ENCODE data around the gene BMPR1B.

BMPR1B gene

GRCh38 chr4:94762326-94762725, 4.6 kb downstream of the BMPR1B start:
- Histone ChIP-seq H3K4me3 (ENCODE audit: insufficient read depth, low read depth, low read length) (no peak overlapping the region), H3K36me3 (ENCODE audit: control insufficient read depth, insufficient read depth, low read length) (no peaks in the 10 kb centered on the region), H3K9me3 (ENCODE audit: control insufficient read depth, low read length) (no peaks in the 10 kb centered on the region), H3K4me1 (ENCODE audit: control insufficient read depth, insufficient read depth, low read length) (no peaks in the 10 kb centered on the region), H3K27ac (ENCODE audit: insufficient read depth, low read depth, low read length, poor library complexity, severe bottlenecking) (no peak overlapping the region), H3K27me3 (ENCODE audit: control insufficient read depth, insufficient read depth, low read length, poor library complexity, severe bottlenecking) (peaks cover 36% of the 10 kb centered on the region)
- 87 to 96% methylated on average over 4 of the region's 4 CpGs for WGBS, 2 experiments

GRCh38 chr4:94763005-94763404, 5.2 kb downstream of the BMPR1B start:
- WGBS, 2 experiments: 82 to 94% methylated on average over 4 of the region's 4 CpGs
- Histone ChIP-seq H3K9me3 (ENCODE audit: control insufficient read depth, low read length) (no peaks in the 10 kb centered on the region), H3K4me1 (ENCODE audit: control insufficient read depth, insufficient read depth, low read length) (no peaks in the 10 kb centered on the region), H3K27me3 (ENCODE audit: control insufficient read depth, insufficient read depth, low read length, poor library complexity, severe bottlenecking) (peaks cover 30% of the 10 kb centered on the region), H3K27ac (ENCODE audit: insufficient read depth, low read depth, low read length, poor library complexity, severe bottlenecking) (no peak overlapping the region), H3K36me3 (ENCODE audit: control insufficient read depth, insufficient read depth, low read length) (no peaks in the 10 kb centered on the region), H3K4me3 (ENCODE audit: insufficient read depth, low read depth, low read length) (no peak overlapping the region)

GRCh38 chr4:94763500-94763899, 5.7 kb downstream of the BMPR1B start:
- peaks cover 25% of the 10 kb centered on the region for H3K27me3 ChIP-seq (ENCODE audit: control insufficient read depth, insufficient read depth, low read length, poor library complexity, severe bottlenecking)
- WGBS, 2 experiments: 94 to 100% methylated on average over 1 to 3 of the region's 3 CpGs
- no peaks in the 10 kb centered on the region for H3K36me3 ChIP-seq (ENCODE audit: control insufficient read depth, insufficient read depth, low read length)
- no peaks in the 10 kb centered on the region for H3K4me1 ChIP-seq (ENCODE audit: control insufficient read depth, insufficient read depth, low read length)
- no peak overlapping the region for H3K27ac ChIP-seq (ENCODE audit: insufficient read depth, low read depth, low read length, poor library complexity, severe bottlenecking)
- no peaks in the 10 kb centered on the region for H3K9me3 ChIP-seq (ENCODE audit: control insufficient read depth, low read length)
- no peak overlapping the region for H3K4me3 ChIP-seq (ENCODE audit: insufficient read depth, low read depth, low read length)

GRCh38 chr4:94764069-94764468, 6.3 kb downstream of the BMPR1B start:
- H3K27me3 ChIP-seq (ENCODE audit: control insufficient read depth, insufficient read depth, low read length, poor library complexity, severe bottlenecking): peaks cover 19% of the 10 kb centered on the region
- H3K4me1 ChIP-seq (ENCODE audit: control insufficient read depth, insufficient read depth, low read length): no peaks in the 10 kb centered on the region
- no peak overlapping the region for H3K27ac ChIP-seq (ENCODE audit: insufficient read depth, low read depth, low read length, poor library complexity, severe bottlenecking)
- WGBS, 2 experiments: 82 to 88% methylated on average over 2 of the region's 2 CpGs
- no peaks in the 10 kb centered on the region for H3K9me3 ChIP-seq (ENCODE audit: control insufficient read depth, low read length)
- no peak overlapping the region for H3K4me3 ChIP-seq (ENCODE audit: insufficient read depth, low read depth, low read length)
- no peaks in the 10 kb centered on the region for H3K36me3 ChIP-seq (ENCODE audit: control insufficient read depth, insufficient read depth, low read length)

- H3K9me3 ChIP-seq (ENCODE audit: control insufficient read depth, low read length): no peaks in the 10 kb centered on the region
- WGBS, 2 experiments: 87% methylated on average over 3 of the region's 3 CpGs; no CpG with 5 or more reads in 1 of the 2 experiments
- no peak overlapping the region for H3K27ac ChIP-seq (ENCODE audit: insufficient read depth, low read depth, low read length, poor library complexity, severe bottlenecking)
- no peaks in the 10 kb centered on the region for H3K4me1 ChIP-seq (ENCODE audit: control insufficient read depth, insufficient read depth, low read length)
- H3K36me3 ChIP-seq (ENCODE audit: control insufficient read depth, insufficient read depth, low read length): no peaks in the 10 kb centered on the region
- no peak overlapping the region for H3K4me3 ChIP-seq (ENCODE audit: insufficient read depth, low read depth, low read length)
- H3K27me3 ChIP-seq (ENCODE audit: control insufficient read depth, insufficient read depth, low read length, poor library complexity, severe bottlenecking): peaks cover 8% of the 10 kb centered on the region
Measured at GRCh38 chr4:94765174-94765573, 7.4 kb downstream of the BMPR1B start.

GRCh38 chr4:94765648-94766047, 7.9 kb downstream of the BMPR1B start:
- Histone ChIP-seq H3K36me3 (ENCODE audit: control insufficient read depth, insufficient read depth, low read length) (no peaks in the 10 kb centered on the region), H3K4me3 (ENCODE audit: insufficient read depth, low read depth, low read length) (no peak overlapping the region), H3K9me3 (ENCODE audit: control insufficient read depth, low read length) (no peaks in the 10 kb centered on the region), H3K4me1 (ENCODE audit: control insufficient read depth, insufficient read depth, low read length) (no peaks in the 10 kb centered on the region), H3K27me3 (ENCODE audit: control insufficient read depth, insufficient read depth, low read length, poor library complexity, severe bottlenecking) (peaks cover 3% of the 10 kb centered on the region), H3K27ac (ENCODE audit: insufficient read depth, low read depth, low read length, poor library complexity, severe bottlenecking) (no peak overlapping the region)
- WGBS, 2 experiments: 67 to 89% methylated on average over 3 to 4 of the region's 4 CpGs

GRCh38 chr4:94766856-94767255, 9.1 kb downstream of the BMPR1B start:
- 82 to 96% methylated on average over 2 to 3 of the region's 3 CpGs for WGBS, 2 experiments
- H3K4me1 ChIP-seq (ENCODE audit: control insufficient read depth, insufficient read depth, low read length): no peaks in the 10 kb centered on the region
- no peak overlapping the region for H3K27ac ChIP-seq (ENCODE audit: insufficient read depth, low read depth, low read length, poor library complexity, severe bottlenecking)
- H3K4me3 ChIP-seq (ENCODE audit: insufficient read depth, low read depth, low read length): no peak overlapping the region
- H3K36me3 ChIP-seq (ENCODE audit: control insufficient read depth, insufficient read depth, low read length): no peaks in the 10 kb centered on the region
- no peaks in the 10 kb centered on the region for H3K27me3 ChIP-seq (ENCODE audit: control insufficient read depth, insufficient read depth, low read length, poor library complexity, severe bottlenecking)
- H3K9me3 ChIP-seq (ENCODE audit: control insufficient read depth, low read length): no peaks in the 10 kb centered on the region

- Histone ChIP-seq H3K4me3 (ENCODE audit: insufficient read depth, low read depth, low read length) (no peak overlapping the region), H3K27me3 (ENCODE audit: control insufficient read depth, insufficient read depth, low read length, poor library complexity, severe bottlenecking) (no peaks in the 10 kb centered on the region), H3K27ac (ENCODE audit: insufficient read depth, low read depth, low read length, poor library complexity, severe bottlenecking) (no peak overlapping the region), H3K36me3 (ENCODE audit: control insufficient read depth, insufficient read depth, low read length) (no peaks in the 10 kb centered on the region), H3K4me1 (ENCODE audit: control insufficient read depth, insufficient read depth, low read length) (no peaks in the 10 kb centered on the region), H3K9me3 (ENCODE audit: control insufficient read depth, low read length) (no peaks in the 10 kb centered on the region)
- 100% methylated on average over 1 of the region's 1 CpG for WGBS, 2 experiments
Measured at GRCh38 chr4:94767446-94767845, 9.7 kb downstream of the BMPR1B start.

GRCh38 chr4:94782707-94783106, 25.0 kb downstream of the BMPR1B start:
- no peak overlapping the region for H3K4me3 ChIP-seq (ENCODE audit: insufficient read depth, low read depth, low read length)
- WGBS, 2 experiments: 0% methylated on average over 1 of the region's 1 CpG
- H3K4me1 ChIP-seq (ENCODE audit: control insufficient read depth, insufficient read depth, low read length): no peaks in the 10 kb centered on the region
- no peaks in the 10 kb centered on the region for H3K36me3 ChIP-seq (ENCODE audit: control insufficient read depth, insufficient read depth, low read length)
- H3K27me3 ChIP-seq (ENCODE audit: control insufficient read depth, insufficient read depth, low read length, poor library complexity, severe bottlenecking): no peaks in the 10 kb centered on the region
- no peak overlapping the region for H3K27ac ChIP-seq (ENCODE audit: insufficient read depth, low read depth, low read length, poor library complexity, severe bottlenecking)
- no peaks in the 10 kb centered on the region for H3K9me3 ChIP-seq (ENCODE audit: control insufficient read depth, low read length)

- WGBS, 2 experiments: 88 to 89% methylated on average over 4 of the region's 4 CpGs
- Histone ChIP-seq H3K4me1 (ENCODE audit: control insufficient read depth, insufficient read depth, low read length) (no peaks in the 10 kb centered on the region), H3K27me3 (ENCODE audit: control insufficient read depth, insufficient read depth, low read length, poor library complexity, severe bottlenecking) (no peaks in the 10 kb centered on the region), H3K27ac (ENCODE audit: insufficient read depth, low read depth, low read length, poor library complexity, severe bottlenecking) (no peak overlapping the region), H3K36me3 (ENCODE audit: control insufficient read depth, insufficient read depth, low read length) (no peaks in the 10 kb centered on the region), H3K4me3 (ENCODE audit: insufficient read depth, low read depth, low read length) (no peak overlapping the region), H3K9me3 (ENCODE audit: control insufficient read depth, low read length) (no peaks in the 10 kb centered on the region)
Measured at GRCh38 chr4:94791701-94792100, 33.9 kb downstream of the BMPR1B start.

- H3K4me3 ChIP-seq (ENCODE audit: insufficient read depth, low read depth, low read length): no peak overlapping the region
- H3K9me3 ChIP-seq (ENCODE audit: control insufficient read depth, low read length): no peaks in the 10 kb centered on the region
- WGBS, 2 experiments: 96 to 100% methylated on average over 3 of the region's 3 CpGs
- no peaks in the 10 kb centered on the region for H3K4me1 ChIP-seq (ENCODE audit: control insufficient read depth, insufficient read depth, low read length)
- H3K27me3 ChIP-seq (ENCODE audit: control insufficient read depth, insufficient read depth, low read length, poor library complexity, severe bottlenecking): no peaks in the 10 kb centered on the region
- no peaks in the 10 kb centered on the region for H3K36me3 ChIP-seq (ENCODE audit: control insufficient read depth, insufficient read depth, low read length)
- H3K27ac ChIP-seq (ENCODE audit: insufficient read depth, low read depth, low read length, poor library complexity, severe bottlenecking): no peak overlapping the region
Measured at GRCh38 chr4:94798808-94799207, 41.1 kb downstream of the BMPR1B start.

Data from ectodermal cell (in vitro differentiated cells).